ENCODE measurements around the gene ICAM4.

ICAM4 gene

GRCh38 chr19:10290357-10290875, 3.7 kb downstream of the ICAM4 start:
- DNase-seq (ENCODE audit: insufficient read length, low spot score) (no peak), FAIRE-seq (no peak)

- FAIRE-seq (no peak), DNase-seq (ENCODE audit: insufficient read length, low spot score) (peak; percentile 86)
Measured at GRCh38 chr19:10290876-10291553, 4.3 kb downstream of the ICAM4 start.

- no peak for FAIRE-seq
- DNase-seq (ENCODE audit: insufficient read length, low spot score), result no peak
Measured at GRCh38 chr19:10291554-10292205, 4.9 kb downstream of the ICAM4 start.

- peak; percentile 23 for FAIRE-seq
- DNase-seq (ENCODE audit: insufficient read length, low spot score), result peak; percentile 70
Measured at GRCh38 chr19:10292206-10292788, 5.5 kb downstream of the ICAM4 start.

GRCh38 chr19:10292789-10293636, 6.3 kb downstream of the ICAM4 start:
- no peak for FAIRE-seq
- no peak for DNase-seq (ENCODE audit: insufficient read length, low spot score)

GRCh38 chr19:10293637-10294367, 7.0 kb downstream of the ICAM4 start:
- DNase-seq (ENCODE audit: insufficient read length, low spot score), result no peak
- no peak for FAIRE-seq

GRCh38 chr19:10294368-10294697, 7.6 kb downstream of the ICAM4 start:
- DNase-seq (ENCODE audit: insufficient read length, low spot score) (no peak), FAIRE-seq (no peak)

- FAIRE-seq (no peak), DNase-seq (ENCODE audit: insufficient read length, low spot score) (no peak)
Measured at GRCh38 chr19:10295305-10295846, 8.6 kb downstream of the ICAM4 start.

- FAIRE-seq (no peak), DNase-seq (ENCODE audit: insufficient read length, low spot score) (no peak)
Measured at GRCh38 chr19:10295847-10296591, 9.3 kb downstream of the ICAM4 start.

- FAIRE-seq (no peak), DNase-seq (ENCODE audit: insufficient read length, low spot score) (no peak)
Measured at GRCh38 chr19:10299545-10300458, 13.0 kb downstream of the ICAM4 start.

GRCh38 chr19:10305139-10305806, 18.5 kb downstream of the ICAM4 start:
- FAIRE-seq, result no peak

GRCh38 chr19:10306327-10306726, 19.6 kb downstream of the ICAM4 start:
- DNase-seq (ENCODE audit: insufficient read length, low spot score) (no peak), FAIRE-seq (no peak)

More at GRCh38 chr19:10305139-10305806, 18.5 kb downstream of the ICAM4 start:
- no peak for DNase-seq (ENCODE audit: insufficient read length, low spot score)

- no peak for DNase-seq (ENCODE audit: insufficient read length, low spot score)
Measured at GRCh38 chr19:10309423-10309822, 22.7 kb downstream of the ICAM4 start, which contains the start of gene ZGLP1. TSS of gene ZGLP1 (minus strand) at chr19:10309815.

GRCh38 chr19:10315335-10316214, 28.8 kb downstream of the ICAM4 start, which contains the start of gene FDX2:
TSS of gene FDX2 (minus strand) at chr19:10316015. CDS start at chr19:10315996, 19 bp downstream.
- FAIRE-seq, result peak; percentile 93
- peak; percentile 89 for DNase-seq (ENCODE audit: insufficient read length, low spot score)

More at GRCh38 chr19:10309423-10309822, 22.7 kb downstream of the ICAM4 start, which contains the start of gene ZGLP1:
- FAIRE-seq, result no peak

- DNase-seq (ENCODE audit: insufficient read length, low spot score), result no peak
- no peak for FAIRE-seq
Measured at GRCh38 chr19:10316229-10317044, 29.7 kb downstream of the ICAM4 start.
